Measurements from ENCODE around the gene S100A12. TPM values are rescaled to one million over a fixed set of nuclear protein-coding genes. Genes with fewer than 3 reads are reported as not detected.

Gene S100A12
- total RNA-seq, 4 donors from 2014 or later, result 2.6 to 3.2 TPM; not detected in 2

DNA sequence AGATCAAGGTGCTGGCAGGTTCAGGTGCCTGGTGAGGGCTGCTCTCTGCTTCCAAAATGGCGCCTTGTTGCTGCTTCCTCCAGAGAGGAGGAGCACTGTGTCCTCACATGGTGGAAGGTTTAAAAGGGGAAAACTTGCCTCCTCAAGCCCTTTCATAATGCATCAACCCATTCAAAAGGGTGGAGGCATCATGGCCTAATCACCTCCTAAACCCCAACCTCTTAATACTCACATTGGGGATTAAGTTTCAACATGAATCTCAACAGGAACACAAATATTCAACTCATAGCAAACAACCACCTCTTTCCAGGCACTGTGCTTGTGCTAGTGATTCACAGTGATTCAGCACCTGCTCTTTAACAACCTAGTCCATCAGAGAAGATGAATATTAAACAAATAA is 4.2 kb downstream of the S100A12 start:
- intact Hi-C loops (cut with DNase I; ENCODE audit: low total_unique reads), result no loop called here
- no peak overlapping the region for H3K27ac ChIP-seq
- H3K9me3 ChIP-seq, result no peaks in the 10 kb centered on the region
- no peak for DNase-seq
- no peaks in the 10 kb centered on the region for H3K27me3 ChIP-seq
- no peak for TF ChIP-seq POLR2A (IDR thresholded peaks at IDR 0.05)
- no peak for TF ChIP-seq CTCF (IDR thresholded peaks at IDR 0.05)
- no peak overlapping the region for H3K4me3 ChIP-seq
- H3K4me1 ChIP-seq, result no peaks in the 10 kb centered on the region
- H3K36me3 ChIP-seq, result no peaks in the 10 kb centered on the region

DNA sequence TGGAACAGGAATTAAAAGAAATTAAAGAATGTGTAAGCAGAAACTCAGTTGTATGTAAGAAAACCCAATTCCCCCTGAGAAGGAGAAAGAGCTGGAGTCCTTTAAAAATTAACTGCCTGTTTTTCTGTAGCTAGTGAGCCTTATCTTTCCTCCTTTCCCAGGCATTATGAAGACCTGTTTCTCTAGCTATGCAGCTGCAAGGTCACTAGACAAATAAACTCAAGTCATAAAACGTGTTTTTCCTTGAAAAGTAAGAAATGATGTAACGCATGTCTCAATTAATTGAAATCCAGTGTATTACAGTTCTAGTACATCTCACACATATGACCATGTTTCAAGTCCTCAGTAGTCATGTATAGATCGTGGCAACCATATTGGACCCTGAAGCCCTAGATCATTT is 5.3 kb downstream of the S100A12 start:
- Histone ChIP-seq H3K4me3 (no peak overlapping the region), H3K4me1 (no peaks in the 10 kb centered on the region), H3K36me3 (no peaks in the 10 kb centered on the region), H3K27me3 (no peaks in the 10 kb centered on the region), H3K27ac (no peak overlapping the region), H3K9me3 (no peaks in the 10 kb centered on the region)
- intact Hi-C loops (cut with DNase I; ENCODE audit: low total_unique reads), result no loop called here
- no peak for TF ChIP-seq POLR2A (IDR thresholded peaks at IDR 0.05)
- TF ChIP-seq CTCF (IDR thresholded peaks at IDR 0.05), result no peak
- no peak for DNase-seq

GRCh38 chr1:153368495-153368894 is 6.9 kb downstream of the S100A12 start:
- Histone ChIP-seq H3K27ac (no peak overlapping the region), H3K4me1 (no peaks in the 10 kb centered on the region), H3K36me3 (no peaks in the 10 kb centered on the region), H3K9me3 (no peaks in the 10 kb centered on the region), H3K4me3 (no peak overlapping the region), H3K27me3 (no peaks in the 10 kb centered on the region)
- no peak for DNase-seq
- no peak for TF ChIP-seq POLR2A (IDR thresholded peaks at IDR 0.05)
- TF ChIP-seq CTCF (IDR thresholded peaks at IDR 0.05), result no peak
- intact Hi-C loops (cut with DNase I; ENCODE audit: low total_unique reads), result no loop called here

- no peak for DNase-seq
- H3K36me3 ChIP-seq, result no peaks in the 10 kb centered on the region
- H3K27ac ChIP-seq, result no peak overlapping the region
- no peaks in the 10 kb centered on the region for H3K9me3 ChIP-seq
- no peak overlapping the region for H3K4me3 ChIP-seq
- H3K27me3 ChIP-seq, result no peaks in the 10 kb centered on the region
- no peak for TF ChIP-seq POLR2A (IDR thresholded peaks at IDR 0.05)
- TF ChIP-seq CTCF (IDR thresholded peaks at IDR 0.05), result no peak
- no peaks in the 10 kb centered on the region for H3K4me1 ChIP-seq
- intact Hi-C loops (cut with DNase I; ENCODE audit: low total_unique reads), result no loop called here
These were observed 8.3 kb downstream of the S100A12 start for GRCh38 chr1:153367090-153367489.

DNA sequence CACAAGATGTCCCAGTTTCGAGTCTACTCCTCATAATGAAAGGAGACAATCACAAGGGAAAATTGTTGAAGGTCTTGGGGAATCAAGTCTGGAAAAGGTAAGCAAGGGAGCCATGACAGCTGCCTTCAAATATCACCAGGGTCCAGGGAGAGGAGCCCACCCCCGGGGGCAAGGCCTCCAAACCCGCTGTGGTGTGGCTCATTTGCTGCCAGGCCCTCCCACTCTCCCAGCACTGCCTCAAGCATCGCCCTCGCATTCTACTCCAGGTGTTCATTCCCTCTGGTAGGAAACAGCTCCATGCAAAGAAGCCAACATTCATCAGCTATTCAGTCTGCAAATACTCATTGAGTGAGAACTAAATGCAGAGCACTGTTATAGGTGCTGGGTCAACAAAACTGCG is 9.2 kb downstream of the S100A12 start:
- H3K36me3 ChIP-seq, result no peaks in the 10 kb centered on the region
- TF ChIP-seq CTCF (IDR thresholded peaks at IDR 0.05), result no peak
- TF ChIP-seq POLR2A (IDR thresholded peaks at IDR 0.05), result no peak
- DNase-seq, result no peak
- H3K27me3 ChIP-seq, result no peaks in the 10 kb centered on the region
- no peaks in the 10 kb centered on the region for H3K4me1 ChIP-seq
- H3K9me3 ChIP-seq, result no peaks in the 10 kb centered on the region
- no peak overlapping the region for H3K27ac ChIP-seq
- intact Hi-C loops (cut with DNase I; ENCODE audit: low total_unique reads), result no loop called here
- no peak overlapping the region for H3K4me3 ChIP-seq
